Sciatic nerve (tissue), 2 donors: ENCODE data around the gene IDUA. TPM values are rescaled to one million over a fixed set of nuclear protein-coding genes. Genes with fewer than 3 reads are reported as not detected.
"Not testable (repeated sequence)": the region's sequence is repeated elsewhere in the genome, so short reads cannot be mapped to it uniquely, and the experiment has no call there.

Experiments
- ATAC-seq: fragments of 200-7000 bp; cut with Tn5 transposase; one replicate; pipeline ENCODE4 v1.9.1; 2020; ENCODE audit warnings: mild to moderate bottlenecking, moderate library complexity
- DNase-seq: peaks from one replicate; pipeline ENCODE4 v3.0.0-alpha.2; 2020; ENCODE audit warnings: low spot score
- intact Hi-C: fragments of 100-400 bp; cut with DNase I; formaldehyde crosslinking; loops from one replicate; pipeline ENCODE4 v1.14.2; 2022
- total RNA-seq: library from RNA; stranded (reverse); fragmentation: NEBNext Ultra II Directional; extraction: Animal tissue kit (Norgen Biotek cat#: 25700); gene quantifications from one replicate; pipeline ENCODE4 v1.2.1, GENCODE V29; 2021
- donor health status: DM: no; HTN: no; CAD: no.
- donor health status: DM: no; HTN: no; CAD: no.

Gene IDUA
- total RNA-seq, 1 donor from 2014 or later = 36.7 TPM

- DNase-seq (peak; percentile 57), ATAC-seq (no peak)
- intact Hi-C loops = no loop called here
Observed at GRCh38 chr4:1047976-1048772, 61.3 kb downstream of the IDUA start.

- intact Hi-C loops = no loop called here
- DNase-seq = peak; percentile 58
- no peak for ATAC-seq
Observed at GRCh38 chr4:1048773-1049590, 62.1 kb downstream of the IDUA start.

DNA sequence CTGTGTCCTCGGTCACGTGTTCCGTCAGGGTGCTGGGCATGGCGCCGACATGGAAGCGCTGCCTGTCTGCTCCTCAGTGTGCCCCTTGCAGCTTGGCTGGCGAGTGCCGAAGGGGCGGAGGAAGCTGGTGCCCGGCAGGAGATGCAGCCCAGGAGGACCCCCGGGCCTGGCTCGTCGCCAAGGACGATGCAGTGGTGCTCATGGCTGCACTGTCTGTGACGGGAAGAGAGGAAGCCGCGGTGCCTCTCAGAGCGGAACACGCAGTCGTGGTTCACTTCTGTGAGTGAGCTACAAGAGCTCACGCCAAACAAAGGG is 62.7 kb downstream of the IDUA start:
- intact Hi-C loops = no loop called here
- DNase-seq (peak; percentile 61), ATAC-seq (no peak)

GRCh38 chr4:1050486-1051213 is 63.8 kb downstream of the IDUA start:
- no peak for ATAC-seq
- intact Hi-C loops = no loop called here

DNA sequence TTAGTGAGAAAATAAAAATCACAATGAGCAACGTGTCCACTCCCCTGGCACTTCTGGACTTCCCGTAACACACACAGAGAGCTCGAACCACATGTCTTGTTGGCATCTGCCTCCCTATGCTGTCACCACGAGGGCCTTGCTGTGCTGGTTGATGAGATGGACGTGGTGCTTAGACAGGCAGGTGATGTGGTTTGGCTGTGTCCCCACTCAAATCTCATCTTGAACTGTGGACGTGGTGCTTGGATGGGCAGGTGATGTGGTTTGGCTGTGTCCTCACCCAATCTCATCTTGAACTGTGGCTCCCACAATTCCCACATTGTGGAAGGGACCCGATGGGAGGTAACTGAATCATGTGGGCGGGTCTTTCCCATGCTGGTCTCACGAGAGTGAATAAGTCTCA is 64.6 kb downstream of the IDUA start:
- DNase-seq (no peak), ATAC-seq (no peak)
- intact Hi-C loops = no loop called here

More at GRCh38 chr4:1050486-1051213, 63.8 kb downstream of the IDUA start:
- DNase-seq = peak; percentile 59

- DNase-seq (peak; percentile 47), ATAC-seq (no peak)
- intact Hi-C loops = no loop called here
Observed at GRCh38 chr4:1052231-1052671, 65.4 kb downstream of the IDUA start.

DNA sequence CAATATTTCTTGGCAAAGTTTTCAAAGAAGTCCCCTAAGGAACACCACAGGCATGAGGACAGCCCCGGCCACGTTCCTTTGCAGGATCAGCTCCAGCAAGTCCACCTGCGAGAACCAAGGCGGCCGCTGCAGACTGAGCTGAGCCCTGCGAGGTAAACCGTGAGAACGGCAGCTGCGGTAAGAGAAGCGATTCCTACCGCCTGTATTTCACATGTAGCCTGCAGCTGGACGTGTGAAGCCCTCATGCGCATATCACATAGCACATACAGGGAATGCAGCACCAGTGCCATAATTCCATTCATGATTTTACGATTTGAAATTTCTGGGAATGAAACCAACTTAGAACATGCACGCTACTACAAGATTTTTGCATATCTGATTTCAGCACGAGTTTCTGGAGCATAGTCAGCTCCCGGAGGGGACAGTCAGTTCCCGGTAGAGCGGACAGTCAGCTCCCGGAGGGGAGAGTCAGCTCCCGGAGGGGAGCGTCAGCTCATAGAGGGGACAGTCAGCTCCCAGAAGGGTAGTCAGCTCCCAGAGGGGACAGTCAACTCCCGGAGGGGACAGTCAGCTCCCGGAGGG is 66.3 kb downstream of the IDUA start:
- ATAC-seq = no peak
- peak; percentile 51 for DNase-seq
- intact Hi-C loops = no loop called here

DNA sequence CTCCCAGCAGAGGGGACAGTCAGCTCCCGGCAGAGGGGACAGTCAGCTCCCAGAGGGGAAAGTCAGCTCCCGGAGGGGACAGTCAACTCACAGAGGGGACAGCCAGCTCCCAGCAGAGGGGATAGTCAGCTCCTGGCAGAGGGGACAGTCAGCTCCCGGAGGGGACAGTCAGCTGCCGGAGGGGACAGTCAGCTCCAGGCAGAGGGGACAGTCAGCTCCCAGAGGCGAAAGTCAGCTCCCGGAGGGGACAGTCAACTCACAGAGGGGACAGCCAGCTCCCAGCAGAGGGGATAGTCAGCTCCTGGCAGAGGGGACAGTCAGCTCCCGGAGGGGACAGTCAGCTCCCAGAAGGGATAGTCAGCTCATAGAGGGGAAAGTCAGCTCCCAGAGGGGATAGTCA is 67.0 kb downstream of the IDUA start:
- intact Hi-C loops, ATAC-seq, DNase-seq: not testable (repeated sequence)

Other genes with a start within 250 kb of the IDUA start
- gene CPLX1, start 160.9 kb upstream of the IDUA start, total RNA-seq = 11.6 TPM
- 96.6 TPM for gene GAK, start 54.7 kb upstream of the IDUA start, total RNA-seq
- 26.8 TPM for gene TMEM175, start 54.6 kb upstream of the IDUA start, total RNA-seq
- 9.6 TPM for gene DGKQ, start 13.5 kb upstream of the IDUA start, total RNA-seq
- 0.45 TPM for gene SLC26A1, start 6.4 kb downstream of the IDUA start, total RNA-seq
- 16.6 TPM for gene FGFRL1, start 24.6 kb downstream of the IDUA start, total RNA-seq
- 17.9 TPM for gene RNF212, start 126.5 kb downstream of the IDUA start, total RNA-seq
- 35.6 TPM for gene SPON2, start 185.5 kb downstream of the IDUA start, total RNA-seq